Vagina (tissue), 2 donors: ENCODE results near the gene B3GLCT.

Source experiments
- POLR2AphosphoS5 ChIP-seq, 2 donors: sonication (generic); formaldehyde crosslinking; IDR thresholded peaks; one replicate each; pipeline ENCODE4 v1.9.0; 2017; ENCODE audit warnings: antibody characterized with exemption in 2 of 2, mild to moderate bottlenecking in 2 of 2, low read depth in 1 of 2; ENCODE audit not compliant: insufficient read depth in 1 of 2
- TF ChIP-seq, protein P1 (sequence below), 3 experiments: fragments of 450-650 bp in 2 of 3; fragments of 200-600 bp in 1 of 3; sonication (generic) in 1 of 3; IDR thresholded peaks; one replicate each; pipeline ENCODE4 v1.5.1; 2017 to 2019; ENCODE audit warnings: antibody characterized with exemption in 3 of 3, mild to moderate bottlenecking in 2 of 3, moderate library complexity in 2 of 3

- TF ChIP-seq, protein P1, sequence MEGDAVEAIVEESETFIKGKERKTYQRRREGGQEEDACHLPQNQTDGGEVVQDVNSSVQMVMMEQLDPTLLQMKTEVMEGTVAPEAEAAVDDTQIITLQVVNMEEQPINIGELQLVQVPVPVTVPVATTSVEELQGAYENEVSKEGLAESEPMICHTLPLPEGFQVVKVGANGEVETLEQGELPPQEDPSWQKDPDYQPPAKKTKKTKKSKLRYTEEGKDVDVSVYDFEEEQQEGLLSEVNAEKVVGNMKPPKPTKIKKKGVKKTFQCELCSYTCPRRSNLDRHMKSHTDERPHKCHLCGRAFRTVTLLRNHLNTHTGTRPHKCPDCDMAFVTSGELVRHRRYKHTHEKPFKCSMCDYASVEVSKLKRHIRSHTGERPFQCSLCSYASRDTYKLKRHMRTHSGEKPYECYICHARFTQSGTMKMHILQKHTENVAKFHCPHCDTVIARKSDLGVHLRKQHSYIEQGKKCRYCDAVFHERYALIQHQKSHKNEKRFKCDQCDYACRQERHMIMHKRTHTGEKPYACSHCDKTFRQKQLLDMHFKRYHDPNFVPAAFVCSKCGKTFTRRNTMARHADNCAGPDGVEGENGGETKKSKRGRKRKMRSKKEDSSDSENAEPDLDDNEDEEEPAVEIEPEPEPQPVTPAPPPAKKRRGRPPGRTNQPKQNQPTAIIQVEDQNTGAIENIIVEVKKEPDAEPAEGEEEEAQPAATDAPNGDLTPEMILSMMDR (IDR thresholded peaks at IDR 0.05) = no peak
- TF ChIP-seq POLR2AphosphoS5 (IDR thresholded peaks at IDR 0.05; ENCODE audit: insufficient read depth in 1 of 2, low read depth in 1 of 2) = no peak
These were observed 121.2 kb downstream of the B3GLCT start for GRCh38 chr13:31320946-31321345.
